NCI-H1694 treated with DMSO at 0.1 percent for 48 hours (cell line): ENCODE data around the gene NCBP1.
A peak's percentile ranks its signal among the peaks of the same experiment; 100 is the strongest.
"Not testable (repeated sequence)": the region's sequence is repeated elsewhere in the genome, so short reads cannot be mapped to it uniquely, and the experiment has no call there.

ENCODE experiments used
- DNase-seq: peaks from one replicate; lab custom pipeline; 2025; lab: John Stamatoyannopoulos, UW

Gene NCBP1

DNA sequence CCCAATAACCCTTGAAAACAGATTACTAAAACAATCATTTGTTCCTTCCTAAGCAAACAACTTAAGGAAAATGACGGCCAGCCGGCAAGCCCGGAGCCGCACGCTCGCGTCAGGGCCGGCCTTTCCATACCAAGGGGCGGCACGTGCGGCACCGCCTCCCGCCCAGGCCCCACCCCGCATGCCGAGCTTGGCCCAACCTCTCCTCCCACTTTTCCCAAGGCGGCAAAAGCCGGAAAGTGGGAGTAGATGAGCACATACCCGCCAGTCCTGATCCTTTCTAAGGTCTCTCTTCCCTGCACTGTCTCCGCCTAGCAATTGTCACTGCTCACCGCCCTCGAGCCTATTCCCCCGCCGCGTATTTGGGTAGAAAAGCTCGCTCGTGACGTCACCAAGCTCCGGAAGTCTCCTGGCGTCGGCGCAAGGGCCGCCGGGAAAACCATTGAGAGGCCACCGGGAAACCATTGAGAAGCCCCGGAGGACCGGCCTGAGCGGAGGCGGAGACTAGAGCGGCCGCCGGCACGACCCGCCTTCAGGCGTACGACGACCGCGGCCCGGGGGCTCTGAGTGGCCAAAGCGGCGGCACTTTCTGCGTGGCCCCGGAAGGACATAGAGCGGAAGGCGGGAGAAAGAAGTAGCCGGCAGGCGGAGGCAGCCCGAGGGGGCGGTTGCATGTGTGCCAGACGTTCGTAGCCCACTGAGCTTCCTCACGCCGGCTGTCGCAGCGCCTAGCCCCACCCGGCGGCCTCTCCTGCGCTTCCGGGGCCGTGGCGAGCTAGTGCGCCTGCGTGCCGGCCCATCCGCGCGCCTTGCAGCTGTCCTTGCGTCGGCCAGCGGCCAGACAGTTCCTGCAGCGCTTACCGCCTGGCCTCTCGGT, at the start of gene NCBP1, which contains the start of gene TSTD2:
Gene NCBP1 (plus strand): TSS at position 837 of the 874 bp plus-strand sequence. CDS start 61 bp downstream, outside the sequence.
Gene TSTD2 (minus strand): TSS at position 384 of the 874 bp plus-strand sequence. CDS start 5,806 bp downstream, outside the sequence.
- DNase-seq: peak; percentile 93

- DNase-seq: not testable (repeated sequence)
Observed at GRCh38 chr9:97584778-97585177, 48.8 kb upstream of the NCBP1 start.

DNA sequence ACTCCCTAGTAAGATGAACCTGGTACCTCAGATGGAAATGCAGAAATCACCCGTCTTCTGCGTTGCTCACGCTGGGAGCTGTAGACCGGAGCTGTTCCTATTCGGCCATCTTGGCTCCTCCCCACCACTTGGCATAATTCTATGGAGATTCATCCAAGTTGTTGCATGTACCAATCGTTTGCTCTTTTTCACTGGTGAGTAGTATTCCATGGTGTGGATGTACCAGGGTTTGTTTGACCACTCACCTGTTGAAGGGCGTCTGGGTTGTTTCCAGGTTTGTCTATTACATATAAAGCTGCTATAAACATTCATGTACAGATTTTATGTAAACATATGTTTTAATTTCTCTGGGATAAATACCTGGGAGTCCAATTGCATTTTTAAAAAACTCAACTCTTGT, 46.7 kb upstream of the NCBP1 start:
- not testable (repeated sequence) for DNase-seq

DNA sequence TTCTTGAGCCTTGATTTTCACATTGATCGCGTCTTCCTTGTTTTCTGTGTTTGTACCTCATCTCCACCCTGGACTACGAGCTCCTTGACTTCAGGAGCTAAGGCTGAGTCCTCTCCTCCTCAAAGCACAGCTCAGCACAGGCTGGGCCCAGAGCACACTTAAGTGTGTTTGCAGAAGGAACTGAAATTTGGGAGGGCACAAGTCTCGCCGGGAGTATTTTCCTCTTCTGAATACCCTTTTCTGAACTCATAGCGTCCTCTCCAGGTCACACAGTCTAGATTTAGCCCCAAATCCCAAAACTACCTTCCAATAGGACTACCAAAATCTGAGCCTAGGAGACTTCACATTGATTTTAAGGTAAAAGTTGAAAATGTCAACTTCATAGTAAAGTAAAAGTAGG, 42.1 kb upstream of the NCBP1 start:
- no peak for DNase-seq

DNA sequence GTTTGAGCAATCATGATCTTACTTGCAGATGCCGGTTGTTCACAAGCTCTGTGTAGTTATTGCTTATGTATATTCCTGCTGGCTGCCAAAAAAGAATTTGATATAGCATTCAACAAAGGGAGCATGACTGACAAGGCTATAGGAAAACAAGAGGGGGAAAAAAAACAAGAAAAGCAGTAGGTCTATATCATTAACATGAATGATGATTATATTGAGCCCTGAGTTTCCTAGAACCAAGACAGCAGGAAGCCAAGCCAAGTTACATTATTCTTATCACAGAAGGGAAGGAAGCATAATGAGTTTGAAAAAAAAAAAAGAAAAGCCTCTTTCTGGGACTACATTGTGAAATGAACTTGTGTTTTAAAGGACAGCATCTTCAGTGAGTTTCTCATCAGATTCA, 41.5 kb upstream of the NCBP1 start:
- no peak for DNase-seq

GRCh38 chr9:97593960-97594359, 39.7 kb upstream of the NCBP1 start:
- DNase-seq: no peak

DNA sequence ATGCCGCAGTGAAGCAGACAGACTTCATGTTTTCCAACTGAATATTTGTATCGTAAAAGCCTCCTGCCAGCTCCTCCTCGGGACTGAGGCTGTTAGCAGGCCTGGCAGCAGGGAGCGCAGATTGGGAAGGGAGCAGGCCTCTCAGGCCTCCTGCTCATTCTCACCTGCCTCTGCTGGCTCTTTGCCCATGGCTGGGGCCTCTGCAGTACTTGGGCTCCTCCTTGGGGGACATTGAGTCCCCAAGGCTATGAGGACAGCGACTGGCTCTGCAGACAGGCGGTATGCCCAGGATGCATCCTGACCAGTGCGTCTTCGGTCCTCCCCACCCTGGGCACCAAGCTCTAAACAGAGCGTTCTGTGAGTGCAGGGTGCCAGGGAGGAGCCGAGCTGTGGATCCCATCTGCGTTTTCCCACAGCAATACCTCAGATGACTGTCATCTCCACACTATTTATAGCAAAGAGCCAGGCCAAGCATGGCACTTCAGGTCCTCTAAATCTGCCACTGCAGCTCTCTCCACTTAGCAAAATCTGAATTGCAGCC, 39.2 kb upstream of the NCBP1 start:
- peak; percentile 87 for DNase-seq

GRCh38 chr9:97596906-97597305, 36.7 kb upstream of the NCBP1 start:
- peak; percentile 42 for DNase-seq

GRCh38 chr9:97598461-97599288, 34.9 kb upstream of the NCBP1 start:
- peak; percentile 71 for DNase-seq

- no peak for DNase-seq
Observed at GRCh38 chr9:97599314-97599846, 34.2 kb upstream of the NCBP1 start.

DNA sequence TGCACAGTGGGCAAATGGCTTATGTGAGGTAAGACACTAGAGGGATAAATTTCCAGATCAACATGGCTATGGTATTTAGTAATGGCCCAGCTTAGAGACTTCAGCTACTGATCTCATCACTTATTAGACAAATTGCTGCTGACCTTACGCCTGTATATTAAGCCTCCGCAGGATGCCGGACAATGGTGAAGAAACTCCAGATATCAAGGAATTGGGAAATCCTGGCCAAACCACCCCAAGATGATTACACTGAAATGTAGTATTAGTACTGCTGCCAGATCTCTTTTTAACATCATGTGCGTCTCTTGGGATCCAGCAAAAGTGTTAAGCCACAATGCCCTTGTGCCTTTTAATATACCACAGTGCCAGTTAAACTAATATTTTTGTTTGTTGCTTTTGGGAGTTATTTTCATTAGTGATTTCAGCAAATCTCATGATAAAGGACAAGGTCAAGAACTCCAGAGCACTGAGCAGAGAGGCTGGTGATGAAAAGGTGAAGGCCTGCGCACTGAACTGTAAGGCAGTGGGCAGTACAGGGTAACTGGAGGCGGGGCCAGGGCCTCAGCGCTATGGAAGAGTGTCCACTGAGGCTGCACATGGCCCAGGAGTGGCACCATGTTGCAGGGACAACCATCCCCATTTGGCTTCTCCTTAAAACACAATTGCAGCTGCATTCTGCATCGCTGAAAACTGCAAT, 32.9 kb upstream of the NCBP1 start:
- DNase-seq: no peak

DNA sequence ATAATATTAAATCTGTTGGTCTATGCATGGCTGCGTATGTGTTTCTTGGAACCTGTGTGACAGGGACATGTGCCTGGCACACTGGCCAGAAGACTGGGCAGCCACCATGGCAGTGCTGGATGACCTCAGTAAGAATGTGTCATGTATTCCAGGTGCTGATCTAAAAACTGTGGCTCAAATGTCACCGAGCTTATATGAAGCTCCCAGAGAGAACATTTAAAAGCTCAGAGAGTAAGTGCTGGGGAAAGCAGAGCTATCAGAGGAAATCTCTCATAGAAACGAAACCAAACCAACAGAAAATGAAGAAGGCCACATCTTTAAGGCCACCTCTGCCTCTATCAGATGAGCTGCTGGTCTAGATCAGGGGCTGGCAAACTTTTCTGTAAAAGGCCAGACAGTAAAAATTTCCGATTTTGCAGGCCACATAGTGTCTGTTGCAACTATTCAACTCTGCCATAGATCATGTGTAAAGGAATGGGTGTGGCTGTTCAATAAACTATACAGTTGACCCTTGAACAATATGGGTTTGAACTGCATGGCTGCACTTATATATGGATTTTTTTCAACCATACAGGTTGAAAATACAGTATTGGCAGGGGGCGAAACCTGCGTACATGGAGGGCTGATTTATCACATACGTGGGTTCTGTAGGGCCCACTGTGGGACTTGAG, 32.3 kb upstream of the NCBP1 start:
- DNase-seq: no peak

DNA sequence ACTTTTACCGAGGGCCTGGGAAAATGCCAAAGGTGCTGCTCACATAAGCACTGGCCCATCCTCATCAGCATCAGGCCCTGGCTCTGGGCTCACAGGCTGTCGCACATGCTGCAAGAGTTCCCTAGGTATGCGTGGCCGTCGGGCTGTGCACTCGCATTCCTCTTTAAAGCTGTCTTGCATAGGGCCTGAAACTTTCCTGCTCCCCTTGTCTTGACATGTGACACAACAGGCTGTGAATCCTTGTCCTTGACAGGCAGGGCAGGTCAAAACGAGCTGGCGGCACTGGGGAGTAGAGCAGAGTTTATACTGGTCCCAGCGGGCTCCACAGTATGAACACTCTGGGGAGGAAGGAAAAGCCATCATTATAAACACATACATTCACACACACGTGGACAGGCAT, 31.2 kb upstream of the NCBP1 start:
- DNase-seq: no peak

- DNase-seq: no peak
Observed at GRCh38 chr9:97604901-97605645, 28.5 kb upstream of the NCBP1 start.

DNA sequence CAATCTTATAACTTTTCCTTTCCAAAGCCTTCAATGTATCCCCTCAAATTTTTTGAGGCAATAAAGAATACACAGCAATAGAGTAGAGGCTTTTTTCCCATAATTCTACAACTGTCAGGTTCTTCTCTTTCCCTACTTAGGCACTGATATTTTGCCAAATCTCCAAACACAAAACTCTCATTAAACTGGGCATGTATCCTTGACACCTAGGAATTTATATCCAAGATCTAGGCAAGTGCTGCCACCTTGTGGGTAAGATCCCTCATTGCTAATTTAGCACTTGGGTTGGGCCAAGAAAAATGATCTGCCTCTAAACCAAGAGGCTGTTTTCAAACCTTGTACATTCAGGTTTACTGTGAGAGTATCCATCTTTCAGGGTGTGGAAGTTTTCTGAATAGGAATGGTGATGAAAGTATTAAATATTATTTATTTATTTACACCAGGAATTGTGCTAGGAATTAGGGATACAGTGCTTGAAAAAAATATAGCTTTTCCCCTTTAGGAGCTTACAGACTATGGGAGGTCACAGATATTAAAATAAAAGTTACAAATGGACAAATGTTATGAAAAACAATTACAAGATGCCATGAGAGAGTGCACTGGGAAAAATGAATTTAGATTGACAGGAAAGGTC, 18.1 kb upstream of the NCBP1 start:
- DNase-seq: peak; percentile 21

DNA sequence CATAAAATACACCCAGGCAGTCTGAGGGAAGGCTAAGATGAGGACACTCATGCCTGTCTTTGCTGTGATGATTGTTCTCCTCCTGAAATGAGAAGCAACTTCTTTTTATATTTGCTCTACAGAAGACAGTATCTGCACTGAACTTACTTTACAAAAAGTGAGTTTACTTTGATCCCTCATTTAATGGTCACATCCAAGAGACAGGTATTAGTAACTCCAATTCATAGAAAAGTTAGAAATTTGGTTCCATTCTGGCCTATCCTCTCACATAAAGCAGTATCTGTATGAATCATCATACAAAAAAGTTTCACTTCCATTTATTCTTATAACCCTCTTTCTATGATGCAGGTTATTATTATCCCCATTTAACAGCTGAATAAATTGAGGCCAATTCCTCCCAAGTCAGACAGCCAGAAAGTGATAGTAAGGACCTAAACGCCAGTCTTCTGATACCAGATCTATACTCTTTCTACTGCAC, 15.6 kb upstream of the NCBP1 start:
- no peak for DNase-seq

DNA sequence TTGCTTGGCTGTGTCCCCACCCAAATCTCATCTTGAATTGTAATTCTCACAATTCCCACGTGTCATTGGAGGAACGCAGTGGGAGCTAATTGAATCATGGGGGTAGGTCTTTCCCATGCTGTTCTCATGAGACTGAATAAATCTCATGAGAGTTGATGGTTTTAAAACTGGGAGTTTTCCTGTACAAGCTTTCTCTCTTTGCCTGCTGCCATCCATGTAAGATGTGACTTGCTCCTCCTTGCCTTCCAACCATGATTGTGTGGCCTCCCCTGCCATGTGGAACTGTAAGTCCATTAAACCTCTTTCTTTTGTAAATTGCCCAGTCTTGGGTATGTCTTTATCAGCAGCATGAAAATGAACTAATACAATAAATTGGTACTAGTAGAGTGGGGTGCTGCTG, 13.6 kb upstream of the NCBP1 start:
- not testable (repeated sequence) for DNase-seq

DNA sequence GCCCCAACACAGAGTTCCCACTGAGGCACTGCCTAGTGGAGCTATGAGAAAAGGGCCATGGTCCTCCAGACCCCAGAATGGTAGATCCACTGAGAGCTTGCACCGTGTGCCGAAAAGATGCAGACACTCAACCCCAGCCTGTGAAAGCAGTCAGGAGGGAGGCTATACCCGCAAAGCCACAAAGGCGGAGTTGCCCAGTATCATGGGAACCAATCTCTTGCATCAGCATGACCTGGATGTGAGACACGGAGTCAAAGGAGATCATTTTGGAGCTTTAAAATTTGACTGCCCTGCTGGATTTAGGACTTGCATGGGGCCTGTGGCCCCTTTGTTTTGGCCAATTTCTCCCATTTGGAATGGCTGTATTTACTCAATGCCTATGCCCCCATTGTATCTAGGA, 11.1 kb upstream of the NCBP1 start:
- DNase-seq: not testable (repeated sequence)

DNA sequence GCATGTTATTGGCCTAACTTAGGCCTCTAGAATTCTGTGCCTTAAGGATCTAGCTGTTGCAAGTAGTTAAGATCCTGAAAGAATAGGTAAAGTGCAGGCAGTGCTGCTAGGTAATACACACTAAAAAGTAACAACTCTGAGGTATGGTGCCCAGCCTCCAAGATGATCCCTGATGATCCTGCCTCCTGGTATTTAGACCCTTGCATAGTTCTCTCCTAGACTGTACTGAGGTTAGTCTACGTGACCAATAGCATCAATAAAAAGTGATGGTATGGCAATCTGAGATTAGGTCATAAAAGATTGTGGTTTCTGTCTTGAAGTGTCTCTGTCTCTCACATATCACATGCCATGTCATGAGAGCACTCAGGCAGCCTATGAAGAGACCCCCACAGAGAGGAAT, 9.7 kb upstream of the NCBP1 start:
- DNase-seq: no peak

- DNase-seq: no peak
Observed at GRCh38 chr9:97625620-97626019, 8.0 kb upstream of the NCBP1 start.
